HG03103 (cell line): ENCODE results near the gene PABPC1L.

Experiments
- ATAC-seq: cut with Tn5 transposase; IDR thresholded peaks from one replicate; pipeline ENCODE4 v1.9.1; 2021; ENCODE audit warnings: low read depth; ENCODE audit not compliant: unreplicated experiment

The PABPC1L gene

DNA sequence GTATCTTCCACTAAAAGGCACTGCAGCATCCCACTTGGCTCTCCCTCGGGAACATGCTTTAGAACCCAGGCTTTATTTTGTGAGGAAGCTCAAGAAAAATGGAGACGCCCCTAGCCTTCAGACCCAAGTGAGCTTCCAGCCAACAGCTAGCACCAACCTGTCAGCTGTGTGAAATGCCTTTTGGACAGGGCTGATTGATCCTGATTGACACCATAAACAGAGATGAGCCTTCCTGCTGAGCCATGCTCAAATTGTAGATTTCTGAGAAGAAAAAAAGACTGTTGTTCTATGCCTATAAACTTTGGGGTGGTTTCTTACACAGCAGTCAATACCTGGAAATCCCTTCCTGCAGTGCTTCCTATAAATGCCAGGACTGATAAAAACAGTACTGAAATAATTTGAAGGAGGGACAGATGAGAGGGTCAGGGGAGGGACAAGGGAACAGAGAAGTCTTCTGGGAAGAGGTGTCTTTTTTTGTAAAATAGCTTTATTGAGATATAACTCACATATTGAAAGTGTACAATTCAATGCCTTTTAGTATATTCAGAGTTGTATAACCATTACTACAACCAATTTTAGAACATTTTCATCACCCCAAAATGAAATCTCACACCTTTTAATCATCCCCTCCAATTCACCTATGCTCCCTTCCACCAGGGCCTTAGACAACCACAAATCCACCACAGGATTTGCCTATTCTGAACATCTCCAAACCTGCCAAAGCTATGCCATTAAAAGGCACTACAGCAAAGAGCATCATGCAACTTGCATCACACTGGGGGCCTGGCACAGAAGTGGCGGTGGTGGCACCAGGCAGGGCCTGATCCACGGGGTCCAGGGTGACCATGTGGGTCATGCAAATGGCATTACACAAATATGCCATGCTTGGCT lies 53.7 kb downstream of the PABPC1L start:
- ATAC-seq: no peak

DNA sequence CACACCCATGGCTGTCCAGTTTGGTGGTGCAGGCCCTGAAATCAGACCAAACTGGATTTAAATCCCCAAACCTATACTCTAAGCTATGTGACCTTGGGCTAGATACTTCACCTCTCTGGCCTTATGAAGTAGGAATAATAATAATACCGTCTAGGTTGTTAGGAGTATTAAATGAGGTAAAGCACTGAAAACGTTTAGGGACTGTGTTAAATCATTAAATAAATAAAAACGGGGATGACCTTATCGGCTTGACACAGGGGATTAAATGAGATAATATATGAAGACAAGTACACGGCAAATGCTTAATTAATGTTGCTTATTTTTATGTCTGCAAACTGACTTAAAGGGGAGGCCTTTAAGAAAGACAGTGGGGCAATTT lies 55.8 kb downstream of the PABPC1L start:
- ATAC-seq: no peak

DNA sequence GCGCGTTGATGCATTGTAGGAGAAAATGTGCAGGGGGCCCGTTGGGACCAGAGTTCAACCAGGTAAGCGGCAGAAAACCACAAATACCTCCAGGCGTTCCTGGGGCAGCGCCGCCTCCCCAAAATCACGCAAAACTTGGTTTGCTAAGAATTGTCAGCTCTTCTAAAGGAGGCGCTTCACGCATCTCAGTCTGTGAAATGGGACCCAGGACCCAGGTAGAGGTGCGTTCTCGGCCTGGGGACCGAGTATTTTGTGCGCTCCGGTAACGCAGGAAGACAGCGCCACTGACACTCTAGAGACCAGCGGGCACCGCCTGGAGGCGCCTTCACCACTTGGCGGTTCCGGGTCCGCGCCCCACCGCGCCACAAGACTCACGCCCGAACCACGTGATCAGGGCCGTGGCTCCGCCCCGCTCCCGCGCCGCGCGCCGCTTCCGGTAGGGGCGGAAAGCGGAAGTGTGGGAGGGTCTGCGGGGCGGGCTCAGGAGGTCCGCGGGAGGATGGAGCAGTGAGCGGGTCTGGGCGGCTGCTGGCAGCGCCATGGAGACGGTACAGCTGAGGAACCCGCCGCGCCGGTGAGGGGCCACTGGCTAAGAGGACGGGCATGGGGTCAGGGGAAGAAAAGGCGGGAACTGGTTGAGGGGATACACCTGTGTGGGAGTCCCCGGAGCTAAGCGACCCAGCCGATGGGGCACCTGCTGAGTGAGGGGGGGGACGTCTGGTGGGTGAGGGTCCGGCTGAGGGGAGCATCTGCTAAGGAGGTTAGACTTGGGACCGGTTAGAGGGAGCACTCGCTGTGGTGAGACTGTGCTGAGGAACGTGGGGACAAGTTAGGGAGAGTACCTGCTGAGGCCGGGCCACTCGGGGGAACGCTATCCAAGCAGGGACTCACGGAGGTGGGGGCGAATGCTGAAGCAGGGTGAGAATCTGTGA lies 56.4 kb downstream of the PABPC1L start, which contains the start of gene STK4:
TSS of gene STK4 (plus strand) at position 483 of the 932 bp plus-strand sequence. CDS start at position 540, 57 bp downstream.
- ATAC-seq: peak; percentile 62

DNA sequence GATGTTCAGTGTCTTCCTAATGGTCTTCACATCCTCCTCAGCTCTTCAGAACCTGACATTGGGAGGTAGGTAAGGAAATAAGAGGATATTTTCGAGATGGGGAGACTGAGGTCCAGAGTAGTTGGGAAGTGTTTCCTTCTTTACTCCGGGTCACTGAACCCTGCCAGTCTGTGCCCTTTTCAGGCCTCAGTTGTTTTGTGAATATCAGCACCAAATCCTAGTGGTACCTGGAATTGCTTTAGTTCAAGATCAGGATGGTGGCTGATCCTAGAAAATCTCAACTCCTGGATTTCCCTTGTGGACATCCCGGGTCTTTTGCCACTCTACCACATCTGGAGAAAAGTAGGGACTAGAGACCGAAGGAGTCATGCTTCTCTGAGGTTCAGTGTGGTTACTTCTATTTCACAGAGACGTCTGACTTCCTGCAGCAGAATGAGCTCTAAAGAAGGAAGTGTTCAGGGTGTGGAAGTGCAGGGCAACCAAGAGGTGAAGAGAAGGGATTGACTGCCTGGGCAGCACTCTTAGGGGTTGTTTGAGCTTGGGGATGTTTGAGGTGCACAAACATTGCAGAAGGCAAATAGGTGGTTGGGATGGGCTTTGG lies 57.4 kb downstream of the PABPC1L start:
- ATAC-seq: no peak

DNA sequence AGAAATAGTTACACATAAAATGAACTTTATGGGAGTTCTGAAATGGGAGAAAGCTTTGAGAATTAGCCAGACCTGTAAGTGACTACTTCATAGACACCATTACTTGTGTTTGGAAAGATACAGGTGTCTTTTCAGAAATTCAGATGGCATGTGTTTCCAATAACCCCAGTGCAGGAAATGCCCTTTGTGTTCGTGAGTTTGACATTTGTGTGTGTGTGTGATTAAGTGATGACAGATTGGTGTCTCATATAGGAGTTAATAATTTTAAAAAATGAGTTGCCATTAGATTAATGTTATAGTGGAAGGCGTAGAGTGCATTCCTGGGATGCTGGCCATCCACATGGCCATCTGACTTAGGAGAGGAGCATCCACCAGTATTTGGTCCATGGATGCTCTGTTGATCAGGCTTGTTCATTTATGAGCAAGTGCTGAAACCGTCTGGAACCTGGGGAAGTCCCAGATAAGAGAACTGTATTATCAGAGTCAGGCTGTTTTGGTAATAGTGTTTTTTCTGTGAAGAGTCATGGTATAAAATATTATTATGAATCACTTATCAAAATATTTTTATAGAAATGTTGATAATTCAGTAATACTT lies 59.5 kb downstream of the PABPC1L start:
- ATAC-seq: no peak

DNA sequence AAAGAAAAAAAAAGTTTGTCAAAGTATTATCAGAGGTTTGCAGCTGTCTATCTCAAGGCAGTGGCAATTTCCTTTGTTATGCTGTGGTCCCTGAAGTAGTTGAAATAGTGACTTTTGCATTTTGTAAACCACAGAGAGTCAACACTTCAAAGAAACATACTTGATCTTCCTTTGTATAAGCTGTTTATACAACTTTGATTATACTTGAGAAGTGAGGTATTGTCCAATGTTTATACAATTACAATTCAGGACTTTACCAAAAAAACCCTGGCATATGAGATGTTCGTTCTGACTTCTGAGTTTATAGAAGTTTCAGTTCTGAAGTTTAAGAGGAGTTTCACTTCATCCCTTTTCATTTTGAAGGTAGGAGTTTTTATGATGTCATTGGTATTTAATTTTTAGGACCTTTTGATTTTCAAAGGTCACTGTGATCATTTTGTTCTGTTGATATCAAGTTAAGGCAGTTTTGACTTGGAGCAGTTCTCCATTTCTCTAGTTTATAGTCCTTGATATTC lies 60.4 kb downstream of the PABPC1L start:
- no peak for ATAC-seq

DNA sequence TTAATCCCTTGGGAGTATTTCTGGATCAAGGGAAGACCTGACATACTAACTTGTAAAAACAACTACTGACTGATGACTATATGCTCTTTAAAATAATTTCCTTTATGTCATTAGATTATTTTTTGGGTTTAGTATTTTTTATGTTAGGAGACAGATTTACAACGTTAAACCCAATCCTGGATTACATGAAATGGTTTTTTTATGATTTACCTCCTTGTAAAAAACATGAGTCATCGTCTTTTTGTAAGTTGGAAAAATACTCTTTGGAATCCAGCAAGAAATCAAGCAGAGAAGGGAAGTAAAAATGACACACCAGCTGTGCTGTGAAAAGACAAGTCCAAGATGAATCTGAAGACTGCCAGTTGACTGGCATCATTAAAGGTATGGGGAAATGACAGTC lies 63.2 kb downstream of the PABPC1L start:
- no peak for ATAC-seq

DNA sequence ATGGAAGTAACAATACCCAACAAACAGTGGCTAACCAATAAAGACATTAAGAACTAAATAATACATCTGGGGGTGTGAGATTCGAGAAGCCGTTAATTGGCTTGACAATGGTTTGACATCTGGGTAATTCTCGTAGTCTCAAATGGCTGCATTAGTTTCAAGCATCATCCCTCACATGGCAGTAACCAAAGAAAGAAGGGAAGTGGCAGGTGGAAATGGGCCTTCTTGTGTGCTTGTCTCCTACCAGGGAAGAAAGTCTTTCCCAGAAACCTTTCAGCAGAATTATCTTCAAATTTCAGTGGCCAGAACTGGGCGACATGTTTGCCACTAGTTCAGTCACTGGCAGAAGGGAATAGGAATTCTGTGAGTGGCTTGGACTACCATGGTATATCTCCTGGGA lies 66.8 kb downstream of the PABPC1L start:
- no peak for ATAC-seq

DNA sequence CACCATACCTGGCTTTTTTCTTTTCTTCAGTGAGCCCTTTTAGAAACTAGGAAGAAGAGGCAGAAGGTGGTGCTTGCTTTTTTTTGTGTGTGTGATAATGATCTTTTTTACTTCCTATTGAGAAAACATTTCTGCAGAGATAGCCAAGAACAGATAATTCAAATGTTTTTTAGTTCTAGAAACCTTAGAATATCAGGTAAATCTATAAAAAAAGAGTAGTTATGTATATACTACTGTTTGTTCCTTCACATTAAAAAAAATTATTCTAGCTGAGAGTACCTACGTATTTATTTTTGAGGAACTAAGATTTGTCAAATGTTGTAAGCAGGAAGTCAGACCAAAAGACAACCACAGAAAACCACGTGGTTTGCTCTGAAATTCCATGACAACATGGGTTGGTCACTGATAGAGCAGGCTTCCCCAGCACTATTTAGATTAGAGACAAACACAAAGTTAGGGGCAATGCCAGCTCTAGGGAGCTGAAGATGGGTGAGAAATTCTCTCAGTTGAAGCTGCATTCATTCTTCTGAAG lies 69.3 kb downstream of the PABPC1L start:
- peak; percentile 90 for ATAC-seq

DNA sequence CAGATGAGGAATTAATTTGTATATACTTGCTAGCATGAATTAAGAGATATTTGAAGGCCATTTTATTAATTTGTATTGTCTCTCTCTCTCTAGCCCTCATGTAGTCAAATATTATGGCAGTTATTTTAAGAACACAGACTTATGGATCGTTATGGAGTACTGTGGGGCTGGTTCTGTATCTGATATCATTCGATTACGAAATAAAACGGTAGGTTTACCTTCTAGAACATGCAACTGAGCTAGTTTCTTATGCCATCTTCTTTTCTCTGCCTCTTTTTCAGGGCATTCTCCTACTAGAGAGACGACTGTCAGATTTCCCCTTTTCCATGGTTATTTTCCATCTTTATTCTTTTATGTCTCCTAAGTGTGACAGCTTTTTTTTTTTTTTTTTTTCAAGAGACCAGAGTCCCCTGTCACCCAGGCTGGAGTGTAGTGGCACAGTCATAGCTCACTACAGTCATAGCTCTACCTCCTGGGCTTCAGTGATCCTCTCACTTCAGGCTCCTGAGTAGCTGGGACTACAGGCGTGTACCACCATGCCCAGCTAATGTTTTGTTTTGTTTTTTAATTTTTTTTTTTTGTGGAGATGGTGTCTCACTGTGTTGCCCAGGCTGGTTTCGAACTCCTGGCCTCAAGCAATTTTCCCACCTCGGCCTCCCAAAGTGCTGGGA lies 72.0 kb downstream of the PABPC1L start:
- no peak for ATAC-seq

DNA sequence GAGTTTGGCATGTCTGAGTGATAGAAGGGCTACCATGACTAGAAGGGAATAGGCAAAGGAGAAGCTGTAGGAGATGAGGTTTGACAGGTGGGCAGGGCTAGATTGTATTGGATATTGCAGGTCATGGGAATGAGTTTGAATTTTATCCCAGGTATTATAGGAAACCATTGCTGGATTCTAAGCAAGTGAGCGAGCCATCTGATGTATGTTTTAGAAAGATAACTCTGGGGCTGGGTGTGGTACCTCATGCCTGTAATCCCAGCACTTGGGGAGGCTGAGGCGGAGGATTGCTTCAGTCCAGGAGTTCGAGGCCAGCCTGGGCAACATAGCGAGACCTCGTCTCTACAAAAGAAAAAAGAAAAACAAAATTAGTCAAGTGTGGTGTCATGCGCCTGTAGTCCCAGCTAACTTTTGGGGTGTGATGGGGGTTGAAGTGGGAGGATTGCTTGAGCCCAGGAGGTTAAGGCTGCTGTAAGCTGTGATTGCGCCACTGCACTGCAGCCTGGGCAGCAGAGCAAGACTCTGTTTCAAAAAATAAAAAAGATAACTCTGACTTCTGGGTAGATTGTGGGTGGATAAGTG lies 73.3 kb downstream of the PABPC1L start:
- no peak for ATAC-seq

DNA sequence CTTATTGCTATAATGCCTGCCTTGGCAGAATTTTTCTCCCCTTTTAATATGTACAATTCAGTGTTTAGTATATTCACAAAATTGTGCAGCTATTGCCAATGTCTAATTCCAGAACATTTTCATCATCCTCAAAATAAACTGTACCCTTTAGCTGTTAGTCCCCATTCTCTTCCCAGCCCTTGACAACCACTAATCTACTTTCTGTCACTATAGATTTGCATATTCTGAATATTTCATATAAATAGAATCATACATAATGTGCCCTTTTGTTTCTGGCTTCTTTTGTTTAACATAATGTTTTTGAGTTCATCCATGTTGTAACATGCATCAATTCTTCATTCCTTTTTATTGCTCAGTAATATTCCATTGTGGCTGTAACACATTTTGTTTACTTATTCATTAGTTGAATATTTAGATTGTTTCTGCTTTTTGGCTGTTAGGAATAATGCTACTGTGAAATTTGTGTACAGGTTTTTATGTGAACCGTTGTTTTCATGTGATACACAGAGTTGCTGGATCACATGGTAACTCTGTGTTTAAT lies 78.8 kb downstream of the PABPC1L start:
- no peak for ATAC-seq
